HG02678 (cell line): Measurements from ENCODE around the gene TSSC4.
A peak's percentile ranks its signal among the peaks of the same experiment; 100 is the strongest.

Experiments used
- ATAC-seq: cut with Tn5 transposase; IDR thresholded peaks from one replicate; pipeline ENCODE4 v1.9.1; 2021; ENCODE audit warnings: mild to moderate bottlenecking, moderate library complexity; ENCODE audit not compliant: unreplicated experiment

The TSSC4 gene

GRCh38 chr11:2385156-2386151 lies 15.1 kb upstream of the TSSC4 start:
- peak; percentile 50 for ATAC-seq

GRCh38 chr11:2386591-2386990 lies 14.0 kb upstream of the TSSC4 start:
- no peak for ATAC-seq

GRCh38 chr11:2387266-2387987 lies 13.1 kb upstream of the TSSC4 start:
- ATAC-seq: no peak

GRCh38 chr11:2388431-2389376 lies 11.8 kb upstream of the TSSC4 start:
- no peak for ATAC-seq

GRCh38 chr11:2389377-2390026 lies 11.0 kb upstream of the TSSC4 start:
- ATAC-seq: no peak

GRCh38 chr11:2390091-2390724 lies 10.3 kb upstream of the TSSC4 start:
- no peak for ATAC-seq

- no peak for ATAC-seq
Observed at GRCh38 chr11:2390725-2391151, 9.8 kb upstream of the TSSC4 start.

GRCh38 chr11:2391181-2391975 lies 9.2 kb upstream of the TSSC4 start:
- no peak for ATAC-seq

- no peak for ATAC-seq
Observed at GRCh38 chr11:2392241-2392959, 8.2 kb upstream of the TSSC4 start.

GRCh38 chr11:2393111-2393868 lies 7.3 kb upstream of the TSSC4 start:
- no peak for ATAC-seq

- ATAC-seq: no peak
Observed at GRCh38 chr11:2393941-2394817, 6.4 kb upstream of the TSSC4 start.

- no peak for ATAC-seq
Observed at GRCh38 chr11:2394818-2395105, 5.8 kb upstream of the TSSC4 start.

GRCh38 chr11:2395211-2395730 lies 5.3 kb upstream of the TSSC4 start:
- ATAC-seq: no peak

GRCh38 chr11:2395856-2396255 lies 4.7 kb upstream of the TSSC4 start:
- no peak for ATAC-seq

GRCh38 chr11:2396471-2396870 lies 4.1 kb upstream of the TSSC4 start:
- no peak for ATAC-seq

- no peak for ATAC-seq
Observed at GRCh38 chr11:2397005-2397404, 3.5 kb upstream of the TSSC4 start.
